Fibroblast of the aortic adventitia (primary cell): ENCODE data around the gene SLAMF8. TPM values are rescaled to one million over a fixed set of nuclear protein-coding genes. Genes with fewer than 3 reads are reported as not detected.

Experiments
- DNase-seq: peaks from one replicate; pipeline ENCODE4 v3.0.0-alpha.2; 2010; ENCODE audit warnings: low read depth
- H3K4me3 ChIP-seq: 2 replicates; pipeline ENCODE4 v1.5.1; 2011; ENCODE audit warnings: low read depth, mild to moderate bottlenecking, control low read depth, low read length, moderate library complexity
- CTCF ChIP-seq: IDR thresholded peaks from 2 replicates; pipeline ENCODE4 v1.5.1; 2011; ENCODE audit warnings: mild to moderate bottlenecking, low read length, control low read depth, inconsistent platforms; ENCODE audit not compliant: insufficient read depth
- total RNA-seq: library from RNA; depleted of rRNA; stranded (reverse); fragments of >200 nt; gene quantifications from 2 replicates; pipeline ENCODE4 v1.2.3, GENCODE V29; 2012; ENCODE audit warnings: low replicate concordance

SLAMF8 gene
- total RNA-seq, 1 donor = not detected

GRCh38 chr1:159873530-159874143 is 47.0 kb downstream of the SLAMF8 start:
- H3K4me3 ChIP-seq = no peak overlapping the region
- TF ChIP-seq CTCF = no peak
- no peak for DNase-seq

GRCh38 chr1:159877695-159878444 is 51.2 kb downstream of the SLAMF8 start:
- H3K4me3 ChIP-seq = no peak overlapping the region
- TF ChIP-seq CTCF = no peak
- no peak for DNase-seq

GRCh38 chr1:159879136-159879535 is 52.5 kb downstream of the SLAMF8 start:
- no peak for TF ChIP-seq CTCF
- DNase-seq = no peak
- H3K4me3 ChIP-seq = no peak overlapping the region

- DNase-seq = peak; percentile 83
- no peak for TF ChIP-seq CTCF
- H3K4me3 ChIP-seq = no peak overlapping the region
Observed at GRCh38 chr1:159879977-159880376, 53.3 kb downstream of the SLAMF8 start.

GRCh38 chr1:159880430-159880829 is 53.8 kb downstream of the SLAMF8 start:
- no peak for TF ChIP-seq CTCF
- H3K4me3 ChIP-seq = no peak overlapping the region
- DNase-seq = no peak

- no peak for TF ChIP-seq CTCF
- H3K4me3 ChIP-seq = no peak overlapping the region
- peak; percentile 94 for DNase-seq
Observed at GRCh38 chr1:159881622-159882526, 55.2 kb downstream of the SLAMF8 start.
